GM13976 (cell line): Measurements from ENCODE around the gene LAMB1.

Experiments used
- DNase-seq: peaks from one replicate; pipeline ENCODE4 v3.0.0; 2012; ENCODE audit warnings: low spot score
- CTCF ChIP-seq: IDR thresholded peaks from 2 replicates; pipeline ENCODE4 v1.5.1; 2012; ENCODE audit warnings: borderline replicate concordance, mild to moderate bottlenecking; ENCODE audit not compliant: insufficient read depth; ENCODE audit errors: extremely low read depth, missing control alignments, control extremely low read depth
- in situ Hi-C: fragments of 300-500 bp; cut with MboI; formaldehyde crosslinking; loops from one replicate; pipeline ENCODE4 v1.12.0; 2022; ENCODE audit warnings: low sequenced_read_pairs, mixed read lengths, inconsistent platforms; ENCODE audit not compliant: unreplicated experiment

LAMB1 gene

GRCh38 chr7:107874111-107874510, 128.8 kb downstream of the LAMB1 start:
- in situ Hi-C loops, result no loop called here
- TF ChIP-seq CTCF, result no peak
- no peak for DNase-seq
